ENCODE data around the gene PCDHA13.
"Not testable (repeated sequence)": the region's sequence is repeated elsewhere in the genome, so short reads cannot be mapped to it uniquely, and the experiment has no call there.

GRCh38 chr5:140834439-140835008, 47.4 kb upstream of the PCDHA13 start:
- TF ChIP-seq CTCF, POLR2A (IDR thresholded peaks at IDR 0.05): not testable (repeated sequence)
